H1 (cell line): ENCODE data around the gene KRT4. TPM values are rescaled to one million over a fixed set of nuclear protein-coding genes. Genes with fewer than 3 reads are reported as not detected.

ENCODE experiments used
- CTCF ChIA-PET: fragments of 300-600 bp; sonication (Branson Sonifier 250); formaldehyde crosslinking; loops from one replicate; lab custom pipeline; 2021; ENCODE audit not compliant: partially characterized antibody; lab: Charles Lee
- POLR2A ChIA-PET: fragments of 300-600 bp; sonication (Branson Sonifier 250); formaldehyde crosslinking; loops from one replicate; lab custom pipeline; 2021; ENCODE audit warnings: inconsistent platforms; ENCODE audit not compliant: partially characterized antibody; lab: Charles Lee
- DNase-seq, 2 experiments: peaks; one replicate each; pipeline versions ENCODE4 v3.0.0 to v3.0.0-alpha.2; 2010 to 2022; ENCODE audit warnings: low spot score in 2 of 2, low read depth in 1 of 2, mixed read lengths in 1 of 2
- FAIRE-seq: peaks from 2 replicates; lab custom pipeline; 2011; peaks lifted over from hg19 to GRCh38; lab: Jason Lieb, UNC
- H2AFZ ChIP-seq: 2 replicates; pipeline ENCODE4 v1.8.1; 2012; ENCODE audit warnings: low read length, inconsistent platforms
- H2AK5ac ChIP-seq: 2 replicates; pipeline ENCODE4 v1.6.1; 2013; ENCODE audit warnings: low read depth, low read length
- H2BK120ac ChIP-seq: replicated peaks from 2 replicates; pipeline ENCODE3; 2013; ENCODE audit warnings: low read depth, low read length, inconsistent platforms
- H2BK12ac ChIP-seq: 2 replicates; pipeline ENCODE4 v1.6.1; 2013; ENCODE audit warnings: low read depth, low read length
- H2BK15ac ChIP-seq: 2 replicates; pipeline ENCODE4 v1.6.1; 2013; ENCODE audit warnings: low read length
- H2BK20ac ChIP-seq: 2 replicates; pipeline ENCODE4 v1.6.1; 2013; ENCODE audit warnings: low read length
- H2BK5ac ChIP-seq: 2 replicates; pipeline ENCODE4 v1.6.1; 2013; ENCODE audit warnings: low read depth, low read length
- H3K14ac ChIP-seq: 2 replicates; pipeline ENCODE4 v1.6.1; 2013; ENCODE audit warnings: inconsistent platforms; ENCODE audit not compliant: insufficient read length
- H3K18ac ChIP-seq: 2 replicates; pipeline ENCODE4 v1.6.1; 2013; ENCODE audit warnings: low read length; ENCODE audit errors: extremely low read depth
- H3K23ac ChIP-seq: 2 replicates; pipeline ENCODE4 v1.6.1; 2013; ENCODE audit warnings: inconsistent platforms; ENCODE audit not compliant: insufficient read length
- H3K23me2 ChIP-seq: 2 replicates; pipeline ENCODE4 v1.6.1; 2013; ENCODE audit warnings: low read depth, low read length
- H3K27ac ChIP-seq: 2 replicates; pipeline ENCODE4 v1.6.1; 2011; ENCODE audit warnings: low read depth, low read length, inconsistent platforms
- H3K27me3 ChIP-seq, 4 experiments: replicated peaks in 1 of 4; 1 replicate in 1 of 4; 2 replicates in 3 of 4; pipeline versions ENCODE4 v1.6.1 to v1.8.1; 2011 to 2013; ENCODE audit warnings: low read length in 3 of 4, mild to moderate bottlenecking in 3 of 4, inconsistent platforms in 2 of 4, mixed read lengths in 2 of 4, moderate library complexity in 1 of 4; ENCODE audit not compliant: control insufficient read depth in 3 of 4, insufficient read depth in 3 of 4; ENCODE audit errors: extremely low read depth in 1 of 4
- H3K36me3 ChIP-seq, 4 experiments: 2 replicates each; pipeline versions ENCODE4 v1.6.1 to v1.8.1; 2011 to 2013; ENCODE audit warnings: mild to moderate bottlenecking in 4 of 4, low read length in 3 of 4, moderate library complexity in 2 of 4, control low read depth in 1 of 4, inconsistent platforms in 1 of 4; ENCODE audit not compliant: insufficient read depth in 4 of 4, control insufficient read depth in 2 of 4
- H3K4ac ChIP-seq: replicated peaks from 2 replicates; pipeline ENCODE3; 2013; ENCODE audit warnings: low read length, low read depth, mixed read lengths, inconsistent platforms; ENCODE audit not compliant: insufficient read length
- H3K4me1 ChIP-seq, 4 experiments: replicated peaks in 1 of 4; 1 replicate in 1 of 4; 2 replicates in 3 of 4; pipeline versions ENCODE4 v1.6.1 to v1.8.1; 2011 to 2013; ENCODE audit warnings: low read length in 3 of 4, inconsistent platforms in 2 of 4, mixed read lengths in 1 of 4; ENCODE audit not compliant: insufficient read depth in 4 of 4, control insufficient read depth in 3 of 4
- H3K4me2 ChIP-seq, 2 experiments: 2 replicates each; pipeline versions ENCODE4 v1.6.1 to v1.8.1; 2011 to 2013; ENCODE audit warnings: low read depth in 2 of 2, low read length in 2 of 2, control low read depth in 1 of 2, inconsistent platforms in 1 of 2, mild to moderate bottlenecking in 1 of 2; ENCODE audit not compliant: insufficient read depth in 1 of 2
- H3K4me3 ChIP-seq, 4 experiments: fragments of 200-600, 300-600 bp in 1 of 4; sonication (generic), shearing (Covaris generic), sonication (Bioruptor Twin) in 1 of 4; 2 replicates each; pipeline versions ENCODE4 v1.5.1 to v1.8.1; 2011 to 2016; ENCODE audit warnings: low read length in 4 of 4, low read depth in 3 of 4, control low read depth in 2 of 4, inconsistent platforms in 2 of 4, mild to moderate bottlenecking in 2 of 4, mixed read lengths in 1 of 4, moderate library complexity in 1 of 4; ENCODE audit not compliant: insufficient read depth in 2 of 4; ENCODE audit errors: extremely low read depth in 1 of 4
- H3K56ac ChIP-seq: replicated peaks from 2 replicates; pipeline ENCODE3; 2013; ENCODE audit warnings: low read depth, mild to moderate bottlenecking, mixed read lengths, low read length, inconsistent platforms; ENCODE audit not compliant: insufficient read length
- H3K79me1 ChIP-seq: 2 replicates; pipeline ENCODE4 v1.6.1; 2013; ENCODE audit warnings: low read depth, low read length, control low read depth
- H3K79me2 ChIP-seq, 2 experiments: 2 replicates each; pipeline versions ENCODE4 v1.6.1 to v1.8.1; 2012 to 2013; ENCODE audit warnings: low read length in 2 of 2, mild to moderate bottlenecking in 2 of 2, inconsistent platforms in 1 of 2; ENCODE audit not compliant: insufficient read depth in 2 of 2, control insufficient read depth in 1 of 2
- H3K9ac ChIP-seq, 4 experiments: replicated peaks in 1 of 4; 1 replicate in 1 of 4; 2 replicates in 3 of 4; pipeline versions ENCODE4 v1.6.1 to v1.8.1; 2011 to 2013; ENCODE audit warnings: low read depth in 3 of 4, low read length in 3 of 4, control low read depth in 2 of 4, mild to moderate bottlenecking in 2 of 4, moderate library complexity in 2 of 4, inconsistent platforms in 1 of 4; ENCODE audit errors: extremely low read depth in 1 of 4
- H3K9me3 ChIP-seq, 2 experiments: 2 replicates each; pipeline versions ENCODE4 v1.6.1 to v1.8.1; 2012 to 2013; ENCODE audit warnings: mild to moderate bottlenecking in 2 of 2, moderate library complexity in 2 of 2, control low read depth in 1 of 2, inconsistent platforms in 1 of 2, low read depth in 1 of 2, low read length in 1 of 2, mixed read lengths in 1 of 2; ENCODE audit not compliant: insufficient read depth in 2 of 2
- H4K20me1 ChIP-seq, 2 experiments: replicated peaks in 1 of 2; 2 replicates each; pipeline versions ENCODE3 to v1.8.1; 2011 to 2013; ENCODE audit warnings: inconsistent platforms in 2 of 2, low read length in 2 of 2, mild to moderate bottlenecking in 1 of 2; ENCODE audit not compliant: insufficient read depth in 2 of 2, control insufficient read depth in 1 of 2
- H4K5ac ChIP-seq: 2 replicates; pipeline ENCODE4 v1.6.1; 2013; ENCODE audit warnings: low read length, low read depth, mixed read lengths, inconsistent platforms; ENCODE audit not compliant: insufficient read length
- H4K8ac ChIP-seq: 2 replicates; pipeline ENCODE4 v1.8.0; 2013; ENCODE audit warnings: mild to moderate bottlenecking, moderate library complexity, low read length, inconsistent platforms; ENCODE audit not compliant: insufficient read depth; ENCODE audit errors: extremely low read depth
- H4K91ac ChIP-seq: replicated peaks from 2 replicates; pipeline ENCODE3; 2013; ENCODE audit warnings: low read length, mixed read lengths, inconsistent platforms; ENCODE audit not compliant: insufficient read length
- ASH2L ChIP-seq: fragments of 200-600, 300-600 bp; sonication (generic); IDR thresholded peaks from one replicate; pipeline ENCODE4 v1.7.1; 2017; ENCODE audit warnings: low read length
- BCL11A ChIP-seq, 2 experiments: IDR thresholded peaks; one replicate each; pipeline ENCODE4 v1.6.1; 2011; ENCODE audit warnings: low read depth in 2 of 2, low read length in 2 of 2, mild to moderate bottlenecking in 2 of 2
- JUND ChIP-seq: IDR thresholded peaks from 2 replicates; pipeline ENCODE4 v1.6.1; 2011; ENCODE audit warnings: mild to moderate bottlenecking, improper control_type of control experiment, low read length
- MAFK ChIP-seq: IDR thresholded peaks from 2 replicates; pipeline ENCODE4 v1.6.1; 2012; ENCODE audit warnings: low read depth, mild to moderate bottlenecking, improper control_type of control experiment, low read length
- NANOG ChIP-seq: IDR thresholded peaks from 2 replicates; pipeline ENCODE4 v1.6.1; 2011; ENCODE audit warnings: low read length, low read depth, mild to moderate bottlenecking, inconsistent platforms; ENCODE audit not compliant: insufficient read depth, poor library complexity, severe bottlenecking
- SAP30 ChIP-seq: fragments of 300-600 bp; sonication (generic); IDR thresholded peaks from 2 replicates; pipeline ENCODE4 v1.7.1; 2012; ENCODE audit warnings: low read length, moderate library complexity, mild to moderate bottlenecking, inconsistent platforms; ENCODE audit not compliant: insufficient read depth, insufficient replicate concordance
- SRF ChIP-seq: IDR thresholded peaks from 2 replicates; pipeline ENCODE4 v1.6.1; 2011; ENCODE audit warnings: mild to moderate bottlenecking, low read depth, low read length, moderate library complexity
- TCF12 ChIP-seq: IDR thresholded peaks from 2 replicates; pipeline ENCODE4 v1.6.1; 2011; ENCODE audit warnings: low read depth, mild to moderate bottlenecking, low read length
- YY1 ChIP-seq: IDR thresholded peaks from 2 replicates; pipeline ENCODE4 v1.6.1; 2011; ENCODE audit warnings: low read depth, mild to moderate bottlenecking, low read length
- WGBS, 2 experiments: shearing (Covaris generic) in 1 of 2; methylation state at CpG; one replicate each; pipeline versions ENCODE4 v1.1.6 to v1.1.7; 2013 to 2015; ENCODE audit warnings: low lambda C conversion rate in 2 of 2, mixed read lengths in 2 of 2, inconsistent platforms in 1 of 2, low coverage in 1 of 2, missing lambda C conversion rate in 1 of 2; ENCODE audit not compliant: insufficient replicate concordance in 2 of 2, insufficient coverage in 1 of 2, insufficient read length in 1 of 2; ENCODE audit errors: extremely low coverage in 1 of 2, missing lambda C conversion rate in 1 of 2; 5-methylcytosine and 5-hydroxymethylcytosine counted together
- polyA plus RNA-seq, 7 experiments: library from polyadenylated mRNA; depleted of rRNA in 3 of 7; stranded (reverse) in 5 of 7; unstranded in 2 of 7; fragments of >200 nt in 5 of 7; fragments of 200-250 nt in 2 of 7; gene quantifications; 1 replicate in 5 of 7; 2 replicates in 1 of 7; 4 replicates in 1 of 7; pipeline versions ENCODE4 v1.2.1 to v1.2.3, GENCODE V29; 2011 to 2013; ENCODE audit warnings: missing spikeins in 2 of 7, mixed read lengths in 2 of 7
- total RNA-seq: library from RNA; stranded (reverse); fragmentation: NEBNext Ultra II Directional; extraction: Animal tissue kit (Norgen Biotek cat#: 25700); gene quantifications from 2 replicates; pipeline ENCODE4 v1.2.1, GENCODE V29; 2021
- TF ChIP-seq, protein P1 (sequence below): IDR thresholded peaks from 2 replicates; pipeline ENCODE4 v1.6.1; 2012; ENCODE audit warnings: inconsistent platforms
- TF ChIP-seq, protein P2 (sequence below): IDR thresholded peaks from 2 replicates; pipeline ENCODE4 v1.6.1; 2012; ENCODE audit warnings: inconsistent platforms

Gene KRT4
- total and polyA plus RNA-seq, 2 of the 8 experiments (the other 6 are each of a cell fraction or from before 2014, with no cell fraction given): not detected

DNA sequence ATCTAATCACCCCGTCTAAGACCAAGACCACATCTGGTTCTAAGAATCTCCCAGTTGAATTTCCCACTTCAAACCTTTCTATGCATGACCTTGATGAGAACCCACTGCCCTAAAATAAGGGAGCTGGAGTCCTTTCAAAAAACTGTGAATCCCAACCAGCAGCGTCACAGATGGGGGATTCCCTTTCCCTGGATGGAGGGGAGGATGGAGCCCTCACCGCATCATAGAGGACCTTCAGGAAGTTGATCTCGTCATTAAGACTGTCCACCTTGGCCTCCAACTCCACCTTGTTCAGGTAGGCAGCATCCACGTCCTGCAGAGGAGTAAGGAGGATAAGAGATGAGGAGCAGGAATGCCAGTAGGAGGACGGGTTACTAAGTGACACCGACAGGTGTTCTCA lies 4.8 kb downstream of the KRT4 start:
- H2AK5ac ChIP-seq: no peak overlapping the region
- CTCF ChIA-PET: interaction anchor here (0.7 to 2.3 kb wide), 3 partner anchors 8 to 76 kb away, joined by 3 to 6 read pairs (median 3); no protein-coding TSS in a partner anchor
- no peak for FAIRE-seq

More for the DNA sequence above, 4.8 kb downstream of the KRT4 start:
- H3K4ac ChIP-seq: no peak overlapping the region
- no peak overlapping the region for H3K18ac ChIP-seq
- H3K23ac ChIP-seq: no peak overlapping the region
- H3K79me2 ChIP-seq: no peaks in the 10 kb centered on the region
- H4K5ac ChIP-seq: no peak overlapping the region
- no peaks in the 10 kb centered on the region for H3K23me2 ChIP-seq
- no peak overlapping the region for H3K4me2 ChIP-seq
- no peak overlapping the region for H2BK20ac ChIP-seq
- no peaks in the 10 kb centered on the region for H3K79me1 ChIP-seq
- H2BK15ac ChIP-seq: no peak overlapping the region
- H3K9me3 ChIP-seq: no peaks in the 10 kb centered on the region
- H3K27ac ChIP-seq: no peak overlapping the region
- H2BK120ac ChIP-seq: no peak overlapping the region
- no peak overlapping the region for H4K91ac ChIP-seq
- H2AFZ ChIP-seq: no peak overlapping the region
- H3K36me3 ChIP-seq: no peaks in the 10 kb centered on the region
- peaks cover 3 to 6% (median 4%) of the 10 kb centered on the region in 4 experiments for H3K4me1 ChIP-seq
- H3K4me3 ChIP-seq: no peak overlapping the region
- H3K56ac ChIP-seq: no peak overlapping the region
- TF ChIP-seq TCF12 (no peak), YY1 (no peak), ASH2L (no peak), MAFK (no peak), SRF (no peak), BCL11A (IDR thresholded peaks at IDR 0.05; ENCODE audit: low read depth in 2 of 2, low read length in 2 of 2) (no peak), JUND (no peak), SAP30 (no peak), NANOG (no peak)
- TF ChIP-seq, protein P1, sequence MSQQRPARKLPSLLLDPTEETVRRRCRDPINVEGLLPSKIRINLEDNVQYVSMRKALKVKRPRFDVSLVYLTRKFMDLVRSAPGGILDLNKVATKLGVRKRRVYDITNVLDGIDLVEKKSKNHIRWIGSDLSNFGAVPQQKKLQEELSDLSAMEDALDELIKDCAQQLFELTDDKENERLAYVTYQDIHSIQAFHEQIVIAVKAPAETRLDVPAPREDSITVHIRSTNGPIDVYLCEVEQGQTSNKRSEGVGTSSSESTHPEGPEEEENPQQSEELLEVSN: no peak
- TF ChIP-seq, protein P2, sequence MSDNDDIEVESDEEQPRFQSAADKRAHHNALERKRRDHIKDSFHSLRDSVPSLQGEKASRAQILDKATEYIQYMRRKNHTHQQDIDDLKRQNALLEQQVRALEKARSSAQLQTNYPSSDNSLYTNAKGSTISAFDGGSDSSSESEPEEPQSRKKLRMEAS: no peak
- H3K27me3 ChIP-seq: no peaks in the 10 kb centered on the region
- no peaks in the 10 kb centered on the region for H4K20me1 ChIP-seq
- H2BK5ac ChIP-seq: no peak overlapping the region
- no peak overlapping the region for H3K14ac ChIP-seq
- WGBS, 2 experiments: 87% methylated on average over 7 of the region's 7 CpGs; no CpG with 5 or more reads in 1 of the 2 experiments
- DNase-seq: no peak
- no peak overlapping the region for H2BK12ac ChIP-seq
- H3K9ac ChIP-seq: no peak overlapping the region
- H4K8ac ChIP-seq: no peak overlapping the region
- POLR2A ChIA-PET: no interaction called here
